ENCODE data around the gene REN. TPM values are rescaled to one million over a fixed set of nuclear protein-coding genes. Genes with fewer than 3 reads are reported as not detected.

Gene REN
- total and polyA plus RNA-seq, 2 of the 13 experiments (the other 11 are each of a cell fraction or from before 2014, with no cell fraction given) = not detected

DNA sequence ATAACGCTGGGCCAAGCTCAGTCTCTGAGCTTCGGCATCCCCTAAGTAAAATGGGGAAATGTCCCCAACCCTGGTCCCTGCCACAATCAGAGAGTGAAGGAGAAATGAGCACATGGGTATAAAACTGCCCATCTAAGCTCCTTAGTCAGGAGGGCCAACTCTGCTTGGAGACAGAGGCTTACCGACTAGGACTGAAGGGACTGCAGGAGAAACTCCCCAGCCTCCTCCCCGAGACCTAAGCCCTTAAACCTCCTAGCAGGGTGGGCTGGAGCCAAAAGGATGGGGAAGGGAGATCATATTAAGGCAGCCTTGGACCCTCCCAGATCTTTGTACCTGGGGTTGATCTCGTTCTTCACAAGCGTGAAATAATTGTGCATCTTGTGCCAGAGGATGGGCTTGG lies 19.8 kb downstream of the REN start:
- no peaks in the 10 kb centered on the region; a peak in 1 of 5 replicates for H3K36me3 ChIP-seq (replicated peaks in 1 of 2; ENCODE audit: control insufficient read depth in 1 of 2, insufficient read depth in 2 of 2, low read length in 2 of 2)
- 78% methylated on average over 6 of the region's 6 CpGs for WGBS (ENCODE audit: low lambda C conversion rate)
- H3K4me1 ChIP-seq (ENCODE audit: insufficient read depth, low read length) = peaks cover 88% of the 10 kb centered on the region
- no peak overlapping the region for H2AFZ ChIP-seq (ENCODE audit: low read length)
- H3K9me3 ChIP-seq (ENCODE audit: low read length) = no peaks in the 10 kb centered on the region
- no peak overlapping the region for H3K4me3 ChIP-seq (replicated peaks in 1 of 3; ENCODE audit: insufficient read depth in 1 of 3, low read depth in 2 of 3, low read length in 3 of 3)
- FAIRE-seq (no peak), ATAC-seq (no peak), DNase-seq (ENCODE audit: low spot score) (no peak)
- H4K20me1 ChIP-seq (ENCODE audit: insufficient read depth, low read length) = no peaks in the 10 kb centered on the region
- H3K79me2 ChIP-seq (ENCODE audit: insufficient read depth, low read length) = no peaks in the 10 kb centered on the region
- TF ChIP-seq, protein P1, sequence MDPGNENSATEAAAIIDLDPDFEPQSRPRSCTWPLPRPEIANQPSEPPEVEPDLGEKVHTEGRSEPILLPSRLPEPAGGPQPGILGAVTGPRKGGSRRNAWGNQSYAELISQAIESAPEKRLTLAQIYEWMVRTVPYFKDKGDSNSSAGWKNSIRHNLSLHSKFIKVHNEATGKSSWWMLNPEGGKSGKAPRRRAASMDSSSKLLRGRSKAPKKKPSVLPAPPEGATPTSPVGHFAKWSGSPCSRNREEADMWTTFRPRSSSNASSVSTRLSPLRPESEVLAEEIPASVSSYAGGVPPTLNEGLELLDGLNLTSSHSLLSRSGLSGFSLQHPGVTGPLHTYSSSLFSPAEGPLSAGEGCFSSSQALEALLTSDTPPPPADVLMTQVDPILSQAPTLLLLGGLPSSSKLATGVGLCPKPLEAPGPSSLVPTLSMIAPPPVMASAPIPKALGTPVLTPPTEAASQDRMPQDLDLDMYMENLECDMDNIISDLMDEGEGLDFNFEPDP (CRISPR knock-in tag; conservative IDR thresholded peaks at IDR 0.05) = 0 out of 2 replicates have a peak, but pooled peaks have one; percentile 86
- no peak for TF ChIP-seq ZNF354B (CRISPR knock-in tag; IDR thresholded peaks at IDR 0.05)
- no peaks in the 10 kb centered on the region; a peak in 1 of 5 replicates for H3K27me3 ChIP-seq (ENCODE audit: control insufficient read depth in 1 of 2, insufficient read depth in 2 of 2, low read length in 2 of 2)
- CTCF ChIA-PET (ENCODE audit: low intra/inter-chr PET ratio, low total read pairs) = no interaction called here
- intact Hi-C loops (cut with micrococcal nuclease; ENCODE audit: unreplicated experiment) (loop anchor here (10.0 kb wide), 1 partner anchor 358 kb away; no protein-coding TSS in a partner anchor), in situ Hi-C loops (cut with HindIII; ENCODE audit: extremely low pct_ligation_motif_present, low pct_unique_long_range_greater_than_20kb) (no loop called here)
- no peak overlapping the region for H3K9ac ChIP-seq (ENCODE audit: insufficient read depth, low read depth, low read length)
- peak overlapping the region; percentile 50 for H3K4me2 ChIP-seq (ENCODE audit: low read depth, low read length)
- H3K27ac ChIP-seq (ENCODE audit: extremely low read length, insufficient read depth, low read length) = peak overlapping the region; percentile 65
- BruUV-seq (replicated peaks) = no TSS peak
- POLR2A ChIA-PET = interaction anchor here (1.1 kb wide), 1 partner anchor 19 kb away, joined by 3 read pairs; no protein-coding TSS in a partner anchor

DNA sequence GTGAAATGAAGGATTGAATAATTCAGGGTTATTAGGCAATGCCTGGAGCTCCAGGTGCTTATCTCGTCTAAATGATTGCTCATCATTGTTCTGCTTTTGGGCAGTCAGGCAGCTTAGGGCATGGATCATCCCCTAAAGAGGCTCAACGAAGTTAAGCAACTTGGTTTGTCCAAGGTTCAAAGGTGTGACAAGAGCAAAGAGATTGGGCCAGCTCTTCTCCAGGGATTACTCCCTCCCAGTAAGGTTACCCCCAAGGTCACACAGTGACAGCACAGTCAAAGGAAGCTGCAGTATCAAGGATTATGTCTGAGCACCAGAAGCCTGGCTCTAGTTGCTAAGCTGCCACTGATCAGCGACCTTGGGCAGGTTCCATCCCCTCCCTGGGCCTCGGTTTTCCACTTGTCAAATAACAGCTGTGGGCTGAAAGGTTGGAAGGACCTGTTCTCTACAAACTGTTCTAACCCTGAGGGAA lies 21.1 kb downstream of the REN start:
- WGBS (ENCODE audit: low lambda C conversion rate) = 0% methylated on average over 3 of the region's 4 CpGs
- POLR2A ChIA-PET = interaction anchor here (0.8 to 1.8 kb wide), 14 partner anchors 8 to 349 kb away, joined by 3 to 25 read pairs (median 4); partner anchors contain the start of genes GOLT1A, SNRPE and SOX13
- no TSS peak for BruUV-seq (replicated peaks)
- peak; percentile 100 for FAIRE-seq
- in situ Hi-C loops (cut with HindIII; ENCODE audit: extremely low pct_ligation_motif_present, low pct_unique_long_range_greater_than_20kb) = no loop called here
- Histone ChIP-seq H2AFZ (ENCODE audit: low read length) (no peak overlapping the region), H3K9me3 (ENCODE audit: low read length) (no peaks in the 10 kb centered on the region), H3K27me3 (ENCODE audit: control insufficient read depth in 1 of 2, insufficient read depth in 2 of 2, low read length in 2 of 2) (no peaks in the 10 kb centered on the region), H3K4me2 (ENCODE audit: low read depth, low read length) (peak overlapping the region; percentile 41), H3K27ac (ENCODE audit: extremely low read length, insufficient read depth, low read length) (peak overlapping the region; percentile 65), H3K79me2 (ENCODE audit: insufficient read depth, low read length) (no peaks in the 10 kb centered on the region), H3K4me1 (ENCODE audit: insufficient read depth, low read length) (peaks cover 76% of the 10 kb centered on the region), H3K4me3 (replicated peaks in 1 of 3; ENCODE audit: insufficient read depth in 1 of 3, low read depth in 2 of 3, low read length in 3 of 3) (no peak overlapping the region), H4K20me1 (ENCODE audit: insufficient read depth, low read length) (no peaks in the 10 kb centered on the region), H3K36me3 (replicated peaks in 1 of 2; ENCODE audit: control insufficient read depth in 1 of 2, insufficient read depth in 2 of 2, low read length in 2 of 2) (no peaks in the 10 kb centered on the region; a peak in 1 of 5 replicates), H3K9ac (ENCODE audit: insufficient read depth, low read depth, low read length) (no peak overlapping the region)
- intact Hi-C loops (cut with micrococcal nuclease; ENCODE audit: unreplicated experiment) = loop anchor here (1.0 to 10.0 kb wide), 2 partner anchors 16 to 360 kb away; no protein-coding TSS in a partner anchor
- CTCF ChIA-PET (ENCODE audit: low intra/inter-chr PET ratio, low total read pairs) = no interaction called here
- DNase-seq (ENCODE audit: low spot score) = peak; percentile 97
- ATAC-seq = peak; percentile 86
- TF ChIP-seq EED (CRISPR knock-in tag; IDR thresholded peaks at IDR 0.05) (no peak), ZEB1 (IDR thresholded peaks at IDR 0.05; ENCODE audit: insufficient replicate concordance, low read depth) (peak; percentile 81), KAT8 (CRISPR knock-in tag; IDR thresholded peaks at IDR 0.05) (peak; percentile 58; the same call in 1 of the 2 replicates), MBD4 (IDR thresholded peaks at IDR 0.05; ENCODE audit: borderline replicate concordance, low read length) (no peak), TCF7 (IDR thresholded peaks at IDR 0.05; ENCODE audit: low read depth) (peak; percentile 33; the same call in 1 of the 2 replicates), NFATC3 (CRISPR knock-in tag; IDR thresholded peaks at IDR 0.05) (no peak), ZNF232 (CRISPR knock-in tag; IDR thresholded peaks at IDR 0.05; ENCODE audit: borderline replicate concordance) (no peak), HNRNPUL1 (IDR thresholded peaks at IDR 0.05; ENCODE audit: low read depth, low read length) (no peak), ZNF383 (CRISPR knock-in tag; IDR thresholded peaks at IDR 0.05; ENCODE audit: borderline replicate concordance) (no peak), ZNF782 (CRISPR knock-in tag; IDR thresholded peaks at IDR 0.05; ENCODE audit: borderline replicate concordance) (no peak), ZNF678 (CRISPR knock-in tag; IDR thresholded peaks at IDR 0.05) (no peak), TBL1XR1 (IDR thresholded peaks at IDR 0.05; ENCODE audit: borderline replicate concordance, low read length, partially characterized antibody) (peak; percentile 40), WIZ (CRISPR knock-in tag; IDR thresholded peaks at IDR 0.05) (no peak), ETV6 (CRISPR knock-in tag; conservative IDR thresholded peaks at IDR 0.05) (no peak)
- TF ChIP-seq, protein P2, sequence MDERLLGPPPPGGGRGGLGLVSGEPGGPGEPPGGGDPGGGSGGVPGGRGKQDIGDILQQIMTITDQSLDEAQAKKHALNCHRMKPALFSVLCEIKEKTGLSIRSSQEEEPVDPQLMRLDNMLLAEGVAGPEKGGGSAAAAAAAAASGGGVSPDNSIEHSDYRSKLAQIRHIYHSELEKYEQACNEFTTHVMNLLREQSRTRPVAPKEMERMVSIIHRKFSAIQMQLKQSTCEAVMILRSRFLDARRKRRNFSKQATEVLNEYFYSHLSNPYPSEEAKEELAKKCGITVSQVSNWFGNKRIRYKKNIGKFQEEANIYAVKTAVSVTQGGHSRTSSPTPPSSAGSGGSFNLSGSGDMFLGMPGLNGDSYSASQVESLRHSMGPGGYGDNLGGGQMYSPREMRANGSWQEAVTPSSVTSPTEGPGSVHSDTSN (CRISPR knock-in tag; IDR thresholded peaks at IDR 0.05) = no peak

Measured in HepG2 (cell line).